Activated CD4-positive, CD25-positive, alpha-beta regulatory T cell treated with anti-CD3 and anti-CD28 coated beads, Interleukin-2, amount 50 U/mL, for 16 hours (primary cell): ENCODE data around the gene PRKACB.
"Not testable (repeated sequence)": the region's sequence is repeated elsewhere in the genome, so short reads cannot be mapped to it uniquely, and the experiment has no call there.

Experiments used
- DNase-seq: peaks from one replicate; pipeline ENCODE4 v3.0.0-alpha.2; 2020; ENCODE audit warnings: low read depth, low spot score

PRKACB gene

GRCh38 chr1:84143796-84144565 lies at the start of gene PRKACB:
Gene PRKACB (plus strand): TSS chr1:84144271. CDS start chr1:84144362, 91 bp downstream.
- peak; percentile 15 for DNase-seq

DNA sequence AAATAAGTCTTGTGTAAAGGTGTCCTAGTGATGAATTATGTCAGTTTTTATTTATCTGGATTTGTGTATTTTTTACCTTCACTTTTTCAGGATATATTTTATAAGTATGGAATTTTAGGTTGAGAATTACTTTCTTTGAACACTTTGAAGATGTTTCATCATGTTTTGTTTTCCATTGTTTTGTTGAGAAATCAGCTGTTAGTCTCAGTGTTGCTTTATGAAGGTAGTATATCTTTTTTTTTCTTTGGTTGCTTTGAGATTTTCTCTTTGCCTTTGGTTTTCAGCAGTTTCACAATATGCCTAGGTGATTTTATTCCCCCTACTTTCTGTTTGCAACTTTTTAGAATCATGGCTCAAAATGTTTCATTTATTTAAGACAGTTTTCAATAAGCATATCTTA lies 48.8 kb upstream of the PRKACB start:
- no peak for DNase-seq

- DNase-seq = no peak
Measured at GRCh38 chr1:84096176-84096575, 47.9 kb upstream of the PRKACB start.

DNA sequence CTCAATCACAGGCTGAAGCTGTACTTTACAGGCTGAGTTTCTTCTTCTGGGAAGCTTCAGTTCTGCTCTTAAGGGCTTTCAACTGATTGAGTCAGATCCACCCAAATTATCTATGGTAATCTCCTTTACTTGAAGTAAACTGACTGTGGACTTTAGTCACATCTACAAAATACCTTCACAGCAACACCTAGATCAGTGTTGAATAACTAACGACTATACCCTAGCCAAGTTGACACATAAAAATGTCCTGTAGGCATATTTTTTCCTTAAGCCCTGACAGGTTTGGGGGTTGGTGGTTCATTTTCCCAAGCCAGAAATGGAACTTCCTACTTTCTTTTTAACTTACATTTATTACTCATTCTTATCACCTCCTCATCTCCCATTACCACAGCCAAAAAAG lies 42.9 kb upstream of the PRKACB start:
- no peak for DNase-seq

- no peak for DNase-seq
Measured at GRCh38 chr1:84103197-84103992, 40.7 kb upstream of the PRKACB start.

- DNase-seq = not testable (repeated sequence)
Measured at GRCh38 chr1:84107538-84107937, 36.5 kb upstream of the PRKACB start.

DNA sequence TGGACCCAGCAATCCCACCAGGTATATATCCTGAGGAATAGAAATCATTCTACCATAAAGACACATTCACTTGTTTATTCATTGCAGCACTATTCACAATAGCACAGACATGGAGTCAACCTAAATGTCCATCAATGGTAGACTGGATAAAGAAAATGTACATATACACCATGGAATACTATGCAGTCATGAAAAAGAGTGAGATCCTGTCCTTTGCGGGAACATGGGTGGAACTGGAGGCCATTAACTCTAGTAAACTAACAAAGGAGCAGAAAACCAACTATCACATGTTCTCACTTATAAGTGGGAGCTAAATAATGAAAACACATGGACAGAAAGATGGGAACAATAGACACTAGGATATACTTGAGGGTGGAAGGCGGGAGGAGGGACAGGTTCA lies 36.1 kb upstream of the PRKACB start:
- DNase-seq = no peak

- DNase-seq = no peak
Measured at GRCh38 chr1:84108900-84109578, 35.0 kb upstream of the PRKACB start.

DNA sequence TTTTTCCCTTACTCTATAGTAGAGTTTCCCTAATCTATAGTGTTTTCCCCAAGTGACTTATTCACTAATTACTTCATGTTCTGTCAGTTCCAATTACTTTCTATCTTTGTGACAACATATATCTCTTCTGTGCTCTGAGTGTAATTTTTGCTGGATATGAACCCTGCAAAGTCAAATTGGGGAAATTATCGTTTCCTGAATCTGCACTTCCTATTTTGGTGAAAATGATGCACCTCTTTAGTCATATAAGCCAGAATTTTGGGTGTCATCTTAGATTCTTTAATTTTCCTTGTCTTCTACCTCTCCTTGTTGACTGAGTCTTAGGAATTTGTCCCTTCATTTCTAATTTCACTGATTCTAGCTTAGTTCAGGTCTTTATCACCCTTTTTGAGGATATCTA lies 33.4 kb upstream of the PRKACB start:
- no peak for DNase-seq

GRCh38 chr1:84116558-84116957 lies 27.5 kb upstream of the PRKACB start:
- no peak for DNase-seq

GRCh38 chr1:84117868-84118267 lies 26.2 kb upstream of the PRKACB start:
- DNase-seq = no peak

DNA sequence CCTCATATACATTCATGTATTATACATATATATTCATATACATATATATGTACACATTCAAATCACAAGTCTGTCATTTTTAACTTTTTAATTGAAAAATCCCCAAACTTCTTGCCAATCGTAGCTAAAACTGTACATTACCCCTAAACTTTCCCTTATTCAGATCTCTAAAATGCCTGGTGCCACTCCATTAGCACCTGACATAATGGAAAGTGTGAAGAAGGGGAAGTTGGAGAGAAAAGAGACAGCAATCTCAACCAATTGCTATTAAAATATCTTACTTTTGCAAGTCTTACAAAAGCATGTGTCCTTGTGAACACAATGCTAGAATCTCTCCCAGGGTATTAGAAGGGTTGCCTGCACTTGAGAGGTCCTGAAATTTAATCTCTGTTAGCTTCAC lies 22.7 kb upstream of the PRKACB start:
- DNase-seq = no peak

GRCh38 chr1:84122780-84123382 lies 21.2 kb upstream of the PRKACB start:
- DNase-seq = peak; percentile 4

GRCh38 chr1:84133479-84133878 lies 10.6 kb upstream of the PRKACB start:
- no peak for DNase-seq

DNA sequence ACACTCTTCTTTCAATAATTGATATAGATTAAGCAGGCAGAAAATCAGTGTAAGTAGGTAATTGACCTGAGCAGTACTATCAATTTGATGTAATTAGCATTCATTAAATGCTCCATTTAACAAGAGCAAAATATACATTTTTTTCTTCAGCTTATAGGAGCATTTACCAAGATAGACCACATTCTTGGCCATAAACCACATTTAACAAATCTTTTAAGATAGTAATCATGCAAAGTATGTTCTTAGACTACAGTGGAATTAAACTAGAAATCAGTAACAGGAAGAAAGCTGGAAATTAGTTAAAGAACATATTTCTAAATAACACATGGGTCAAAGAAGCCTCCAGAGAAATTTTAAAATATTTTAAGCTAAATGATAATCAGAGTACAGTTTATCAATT lies 8.7 kb upstream of the PRKACB start:
- DNase-seq = no peak

DNA sequence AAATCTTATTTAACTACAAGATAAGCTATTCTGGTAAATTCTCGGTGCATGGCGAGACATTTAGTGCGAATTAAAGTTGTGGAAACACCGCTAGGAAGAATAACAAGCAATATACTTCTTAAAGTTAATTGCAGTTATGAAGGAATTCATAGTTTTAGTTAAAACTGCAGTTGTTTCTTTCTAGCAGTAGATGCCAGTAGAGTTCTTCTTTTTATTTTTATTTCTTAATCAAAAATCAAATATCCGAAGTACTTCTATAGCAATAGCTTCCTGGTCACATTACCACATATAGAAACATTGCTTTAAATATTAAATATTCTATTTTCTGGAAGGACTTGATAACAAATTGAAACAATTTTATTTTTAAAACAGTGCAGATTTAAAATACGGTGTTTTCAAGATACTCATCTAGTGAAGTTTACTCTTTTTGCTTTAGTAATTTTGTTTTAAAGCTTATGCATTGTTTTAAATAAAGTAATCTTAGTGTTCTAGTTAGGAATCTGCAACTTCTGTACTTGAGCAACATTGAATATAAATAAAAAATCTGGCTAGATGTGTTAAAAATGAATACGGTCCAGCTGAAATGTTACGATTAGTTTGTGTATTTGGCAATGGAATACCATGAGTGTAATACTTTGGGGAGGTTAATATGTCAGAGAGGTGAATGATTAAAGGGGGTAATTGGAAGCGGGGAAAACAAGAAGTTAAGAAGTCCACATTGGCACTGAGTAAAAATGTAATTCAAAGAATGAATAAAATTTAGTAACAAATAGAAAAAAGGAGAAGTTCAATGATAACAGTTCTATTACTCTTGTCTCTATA lies 2.7 kb upstream of the PRKACB start:
- no peak for DNase-seq

GRCh38 chr1:84145068-84145467 lies 997 bp downstream of the PRKACB start:
- no peak for DNase-seq

DNA sequence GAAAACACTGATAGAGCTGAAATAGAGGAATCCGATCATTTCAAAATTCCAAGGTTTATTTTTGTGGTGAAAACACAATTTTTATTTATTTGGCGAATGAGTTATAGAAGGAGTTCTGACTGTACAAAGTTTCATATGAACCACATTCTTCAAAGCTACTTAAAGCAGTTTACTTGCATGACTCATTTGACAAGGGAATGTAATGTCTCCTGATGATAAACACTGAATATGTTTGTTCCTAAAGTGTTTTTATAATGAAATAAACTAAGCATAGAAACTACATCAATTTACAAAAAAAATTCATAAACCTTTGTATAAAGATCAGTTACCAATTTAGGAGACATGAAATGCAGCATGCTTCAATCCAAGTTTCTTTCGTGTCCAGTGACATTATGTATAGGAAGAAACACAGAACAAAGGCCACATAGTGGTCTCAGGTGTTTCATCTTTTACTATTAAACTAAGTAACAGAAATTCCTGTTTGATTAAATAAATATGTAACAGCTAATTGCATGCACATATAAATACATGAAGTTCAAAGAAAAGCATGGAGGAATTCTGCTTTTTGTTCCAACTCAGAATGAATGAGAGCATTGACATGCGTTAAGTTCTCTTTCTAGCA lies 2.5 kb downstream of the PRKACB start:
- no peak for DNase-seq

GRCh38 chr1:84148758-84149157 lies 4.7 kb downstream of the PRKACB start:
- no peak for DNase-seq

DNA sequence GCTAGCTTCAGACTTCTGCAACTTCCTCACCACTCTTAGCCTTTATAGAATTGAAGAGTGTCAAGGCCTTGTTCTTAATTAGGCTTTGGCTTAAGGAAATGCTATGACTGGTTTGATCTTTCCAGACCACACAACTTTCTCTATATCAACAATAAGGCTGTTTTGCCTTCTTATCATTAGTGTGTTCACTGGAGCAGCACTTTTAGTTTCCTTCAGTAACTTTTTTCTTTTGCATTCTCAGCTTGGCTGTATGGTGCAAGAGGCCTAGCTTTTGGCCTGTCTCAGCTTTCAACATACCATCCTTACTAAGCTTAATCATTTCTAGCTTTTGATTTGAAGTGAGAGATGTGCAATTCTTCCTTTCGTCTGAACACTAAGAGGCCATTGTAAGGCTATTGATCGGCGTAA lies 8.6 kb downstream of the PRKACB start:
- DNase-seq = no peak

- no peak for DNase-seq
Measured at GRCh38 chr1:84155517-84155916, 11.4 kb downstream of the PRKACB start.
